ENCODE results near the gene SCCPDH. TPM values are rescaled to one million over a fixed set of nuclear protein-coding genes. Genes with fewer than 3 reads are reported as not detected.
A peak's percentile ranks its signal among the peaks of the same experiment; 100 is the strongest.

The SCCPDH gene
- total and polyA plus RNA-seq, 2 of the 13 experiments (the other 11 are each of a cell fraction or from before 2014, with no cell fraction given) = 36.7 to 62.3 TPM

DNA sequence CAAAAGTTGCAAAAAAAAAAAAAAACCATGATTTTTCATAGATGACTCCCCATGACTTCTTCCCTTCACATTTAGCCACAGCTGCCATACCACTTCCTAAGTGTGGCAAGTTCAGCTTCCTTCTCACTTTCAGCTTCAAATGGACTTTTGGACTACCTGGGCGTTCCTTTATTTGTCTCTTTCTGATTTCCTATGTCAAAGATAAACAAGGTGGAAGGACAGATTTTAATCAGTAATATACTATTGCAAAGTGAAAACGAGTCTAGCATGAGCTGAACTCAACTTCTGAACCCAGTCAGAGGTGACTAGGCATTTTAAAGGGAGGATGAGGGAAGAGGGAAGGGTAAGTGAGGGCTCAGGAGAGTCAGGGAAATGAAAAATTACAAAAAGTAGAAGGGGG, 14.4 kb upstream of the SCCPDH start (continued):
- TF ChIP-seq, protein P1, sequence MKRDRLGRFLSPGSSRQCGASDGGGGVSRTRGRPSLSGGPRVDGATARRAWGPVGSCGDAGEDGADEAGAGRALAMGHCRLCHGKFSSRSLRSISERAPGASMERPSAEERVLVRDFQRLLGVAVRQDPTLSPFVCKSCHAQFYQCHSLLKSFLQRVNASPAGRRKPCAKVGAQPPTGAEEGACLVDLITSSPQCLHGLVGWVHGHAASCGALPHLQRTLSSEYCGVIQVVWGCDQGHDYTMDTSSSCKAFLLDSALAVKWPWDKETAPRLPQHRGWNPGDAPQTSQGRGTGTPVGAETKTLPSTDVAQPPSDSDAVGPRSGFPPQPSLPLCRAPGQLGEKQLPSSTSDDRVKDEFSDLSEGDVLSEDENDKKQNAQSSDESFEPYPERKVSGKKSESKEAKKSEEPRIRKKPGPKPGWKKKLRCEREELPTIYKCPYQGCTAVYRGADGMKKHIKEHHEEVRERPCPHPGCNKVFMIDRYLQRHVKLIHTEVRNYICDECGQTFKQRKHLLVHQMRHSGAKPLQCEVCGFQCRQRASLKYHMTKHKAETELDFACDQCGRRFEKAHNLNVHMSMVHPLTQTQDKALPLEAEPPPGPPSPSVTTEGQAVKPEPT (CRISPR knock-in tag; IDR thresholded peaks at IDR 0.05; ENCODE audit: low read depth) = no peak
- TF ChIP-seq JUND (CRISPR knock-in tag; IDR thresholded peaks at IDR 0.05) = no peak
- TF ChIP-seq, protein P2, sequence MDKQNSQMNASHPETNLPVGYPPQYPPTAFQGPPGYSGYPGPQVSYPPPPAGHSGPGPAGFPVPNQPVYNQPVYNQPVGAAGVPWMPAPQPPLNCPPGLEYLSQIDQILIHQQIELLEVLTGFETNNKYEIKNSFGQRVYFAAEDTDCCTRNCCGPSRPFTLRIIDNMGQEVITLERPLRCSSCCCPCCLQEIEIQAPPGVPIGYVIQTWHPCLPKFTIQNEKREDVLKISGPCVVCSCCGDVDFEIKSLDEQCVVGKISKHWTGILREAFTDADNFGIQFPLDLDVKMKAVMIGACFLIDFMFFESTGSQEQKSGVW (CRISPR knock-in tag; IDR thresholded peaks at IDR 0.05; ENCODE audit: borderline replicate concordance) = no peak
- TF ChIP-seq SCMH1 (CRISPR knock-in tag; IDR thresholded peaks at IDR 0.05; ENCODE audit: borderline replicate concordance) = no peak
- peak; percentile 72 for TF ChIP-seq PHF21A (CRISPR knock-in tag; IDR thresholded peaks at IDR 0.05)
- TF ChIP-seq ZNF180 (CRISPR knock-in tag; IDR thresholded peaks at IDR 0.05; ENCODE audit: borderline replicate concordance, low read depth) = no peak
- TF ChIP-seq RBAK (CRISPR knock-in tag; IDR thresholded peaks at IDR 0.05) = no peak
- no peak for TF ChIP-seq ZNF350 (CRISPR knock-in tag; IDR thresholded peaks at IDR 0.05; ENCODE audit: borderline replicate concordance, low read depth)
- TF ChIP-seq KLF9 (CRISPR knock-in tag; IDR thresholded peaks at IDR 0.05; ENCODE audit: low read depth) = no peak
- TF ChIP-seq SUZ12 (IDR thresholded peaks at IDR 0.05; ENCODE audit: low read depth, low read length) = no peak
- peak; percentile 79 for TF ChIP-seq MAFG (CRISPR knock-in tag; IDR thresholded peaks at IDR 0.05)
- TF ChIP-seq, protein P3, sequence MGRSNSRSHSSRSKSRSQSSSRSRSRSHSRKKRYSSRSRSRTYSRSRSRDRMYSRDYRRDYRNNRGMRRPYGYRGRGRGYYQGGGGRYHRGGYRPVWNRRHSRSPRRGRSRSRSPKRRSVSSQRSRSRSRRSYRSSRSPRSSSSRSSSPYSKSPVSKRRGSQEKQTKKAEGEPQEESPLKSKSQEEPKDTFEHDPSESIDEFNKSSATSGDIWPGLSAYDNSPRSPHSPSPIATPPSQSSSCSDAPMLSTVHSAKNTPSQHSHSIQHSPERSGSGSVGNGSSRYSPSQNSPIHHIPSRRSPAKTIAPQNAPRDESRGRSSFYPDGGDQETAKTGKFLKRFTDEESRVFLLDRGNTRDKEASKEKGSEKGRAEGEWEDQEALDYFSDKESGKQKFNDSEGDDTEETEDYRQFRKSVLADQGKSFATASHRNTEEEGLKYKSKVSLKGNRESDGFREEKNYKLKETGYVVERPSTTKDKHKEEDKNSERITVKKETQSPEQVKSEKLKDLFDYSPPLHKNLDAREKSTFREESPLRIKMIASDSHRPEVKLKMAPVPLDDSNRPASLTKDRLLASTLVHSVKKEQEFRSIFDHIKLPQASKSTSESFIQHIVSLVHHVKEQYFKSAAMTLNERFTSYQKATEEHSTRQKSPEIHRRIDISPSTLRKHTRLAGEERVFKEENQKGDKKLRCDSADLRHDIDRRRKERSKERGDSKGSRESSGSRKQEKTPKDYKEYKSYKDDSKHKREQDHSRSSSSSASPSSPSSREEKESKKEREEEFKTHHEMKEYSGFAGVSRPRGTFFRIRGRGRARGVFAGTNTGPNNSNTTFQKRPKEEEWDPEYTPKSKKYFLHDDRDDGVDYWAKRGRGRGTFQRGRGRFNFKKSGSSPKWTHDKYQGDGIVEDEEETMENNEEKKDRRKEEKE (IDR thresholded peaks at IDR 0.05) = no peak
- TF ChIP-seq, protein P4, sequence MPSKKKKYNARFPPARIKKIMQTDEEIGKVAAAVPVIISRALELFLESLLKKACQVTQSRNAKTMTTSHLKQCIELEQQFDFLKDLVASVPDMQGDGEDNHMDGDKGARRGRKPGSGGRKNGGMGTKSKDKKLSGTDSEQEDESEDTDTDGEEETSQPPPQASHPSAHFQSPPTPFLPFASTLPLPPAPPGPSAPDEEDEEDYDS (CRISPR knock-in tag; IDR thresholded peaks at IDR 0.05) = peak; percentile 36; the same call in 1 of the 2 replicates
- TF ChIP-seq, protein P5, sequence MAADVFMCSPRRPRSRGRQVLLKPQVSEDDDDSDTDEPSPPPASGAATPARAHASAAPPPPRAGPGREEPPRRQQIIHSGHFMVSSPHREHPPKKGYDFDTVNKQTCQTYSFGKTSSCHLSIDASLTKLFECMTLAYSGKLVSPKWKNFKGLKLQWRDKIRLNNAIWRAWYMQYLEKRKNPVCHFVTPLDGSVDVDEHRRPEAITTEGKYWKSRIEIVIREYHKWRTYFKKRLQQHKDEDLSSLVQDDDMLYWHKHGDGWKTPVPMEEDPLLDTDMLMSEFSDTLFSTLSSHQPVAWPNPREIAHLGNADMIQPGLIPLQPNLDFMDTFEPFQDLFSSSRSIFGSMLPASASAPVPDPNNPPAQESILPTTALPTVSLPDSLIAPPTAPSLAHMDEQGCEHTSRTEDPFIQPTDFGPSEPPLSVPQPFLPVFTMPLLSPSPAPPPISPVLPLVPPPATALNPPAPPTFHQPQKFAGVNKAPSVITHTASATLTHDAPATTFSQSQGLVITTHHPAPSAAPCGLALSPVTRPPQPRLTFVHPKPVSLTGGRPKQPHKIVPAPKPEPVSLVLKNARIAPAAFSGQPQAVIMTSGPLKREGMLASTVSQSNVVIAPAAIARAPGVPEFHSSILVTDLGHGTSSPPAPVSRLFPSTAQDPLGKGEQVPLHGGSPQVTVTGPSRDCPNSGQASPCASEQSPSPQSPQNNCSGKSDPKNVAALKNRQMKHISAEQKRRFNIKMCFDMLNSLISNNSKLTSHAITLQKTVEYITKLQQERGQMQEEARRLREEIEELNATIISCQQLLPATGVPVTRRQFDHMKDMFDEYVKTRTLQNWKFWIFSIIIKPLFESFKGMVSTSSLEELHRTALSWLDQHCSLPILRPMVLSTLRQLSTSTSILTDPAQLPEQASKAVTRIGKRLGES (CRISPR knock-in tag; IDR thresholded peaks at IDR 0.05; ENCODE audit: borderline replicate concordance) = no peak
- TF ChIP-seq, protein P6, sequence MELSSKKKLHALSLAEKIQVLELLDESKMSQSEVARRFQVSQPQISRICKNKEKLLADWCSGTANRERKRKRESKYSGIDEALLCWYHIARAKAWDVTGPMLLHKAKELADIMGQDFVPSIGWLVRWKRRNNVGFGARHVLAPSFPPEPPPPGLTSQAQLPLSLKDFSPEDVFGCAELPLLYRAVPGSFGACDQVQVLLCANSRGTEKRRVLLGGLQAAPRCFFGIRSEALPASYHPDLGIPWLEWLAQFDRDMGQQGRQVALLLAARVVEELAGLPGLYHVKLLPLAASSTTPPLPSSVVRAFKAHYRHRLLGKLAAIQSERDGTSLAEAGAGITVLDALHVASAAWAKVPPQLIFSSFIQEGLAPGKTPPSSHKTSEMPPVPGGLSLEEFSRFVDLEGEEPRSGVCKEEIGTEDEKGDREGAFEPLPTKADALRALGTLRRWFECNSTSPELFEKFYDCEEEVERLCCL (CRISPR knock-in tag; IDR thresholded peaks at IDR 0.05; ENCODE audit: borderline replicate concordance) = no peak
- TF ChIP-seq, protein P7, sequence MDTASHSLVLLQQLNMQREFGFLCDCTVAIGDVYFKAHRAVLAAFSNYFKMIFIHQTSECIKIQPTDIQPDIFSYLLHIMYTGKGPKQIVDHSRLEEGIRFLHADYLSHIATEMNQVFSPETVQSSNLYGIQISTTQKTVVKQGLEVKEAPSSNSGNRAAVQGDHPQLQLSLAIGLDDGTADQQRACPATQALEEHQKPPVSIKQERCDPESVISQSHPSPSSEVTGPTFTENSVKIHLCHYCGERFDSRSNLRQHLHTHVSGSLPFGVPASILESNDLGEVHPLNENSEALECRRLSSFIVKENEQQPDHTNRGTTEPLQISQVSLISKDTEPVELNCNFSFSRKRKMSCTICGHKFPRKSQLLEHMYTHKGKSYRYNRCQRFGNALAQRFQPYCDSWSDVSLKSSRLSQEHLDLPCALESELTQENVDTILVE (CRISPR knock-in tag; IDR thresholded peaks at IDR 0.05) = no peak
- no peak for TF ChIP-seq ETV6 (CRISPR knock-in tag; conservative IDR thresholded peaks at IDR 0.05)
- peak; percentile 52; the same call in 1 of the 2 replicates for TF ChIP-seq MEIS1 (CRISPR knock-in tag; IDR thresholded peaks at IDR 0.05; ENCODE audit: borderline replicate concordance)
- TF ChIP-seq ZNF468 (CRISPR knock-in tag; IDR thresholded peaks at IDR 0.05) = no peak

All from HepG2 (cell line).